Measurements from ENCODE around the gene ATXN7L1. TPM values are rescaled to one million over a fixed set of nuclear protein-coding genes. Genes with fewer than 3 reads are reported as not detected.
"Not testable (repeated sequence)": the region's sequence is repeated elsewhere in the genome, so short reads cannot be mapped to it uniquely, and the experiment has no call there.

The ATXN7L1 gene
- total RNA-seq, 6 experiments from 2014 or later, result 7.1 to 15.7 (median 11.0) TPM

DNA sequence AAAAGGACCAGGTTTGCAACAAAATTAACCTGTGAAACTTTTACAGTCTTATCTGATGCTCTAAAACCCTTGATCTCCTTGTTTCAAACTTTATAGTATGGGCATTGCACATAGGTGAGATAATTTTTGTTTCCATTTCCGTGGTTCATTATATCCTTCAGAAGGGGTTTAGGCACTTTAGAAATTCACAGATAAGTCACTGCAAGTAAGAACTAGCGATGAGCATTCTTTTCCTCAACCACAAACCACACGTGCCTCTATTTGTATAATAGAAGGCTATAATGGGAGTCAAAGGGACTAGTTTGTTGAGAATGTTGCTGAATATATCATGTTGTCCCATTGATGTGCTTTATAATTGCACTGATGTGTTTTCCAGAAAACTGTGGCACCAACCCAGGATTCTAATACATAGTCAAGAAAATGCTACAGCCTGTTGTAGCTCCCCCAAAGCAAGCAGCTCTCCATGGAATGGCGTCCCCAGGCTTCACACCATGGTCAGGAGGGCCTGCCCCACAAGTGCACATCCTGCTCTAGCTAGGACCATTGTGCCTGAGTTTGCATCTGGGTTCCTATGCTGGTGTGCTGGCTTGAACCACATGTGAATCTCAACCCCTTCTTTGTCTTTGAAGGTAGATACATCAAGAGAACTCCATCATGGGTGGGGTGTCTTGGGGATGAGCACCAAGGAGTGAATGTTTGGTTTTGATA is 14.0 kb upstream of the ATXN7L1 start:
- Histone ChIP-seq H3K4me3 (no peak overlapping the region), H3K9me3 (no peaks in the 10 kb centered on the region), H3K4me1 (no peaks in the 10 kb centered on the region), H3K27me3 (no peaks in the 10 kb centered on the region), H3K27ac (no peak overlapping the region), H3K36me3 (peaks cover 0 to 3% (median 0%) of the 10 kb centered on the region in 4 donors)
- no peak for ATAC-seq
- no peak for DNase-seq
- TF ChIP-seq POLR2A (IDR thresholded peaks at IDR 0.05), result no peak
- TF ChIP-seq, protein P1, sequence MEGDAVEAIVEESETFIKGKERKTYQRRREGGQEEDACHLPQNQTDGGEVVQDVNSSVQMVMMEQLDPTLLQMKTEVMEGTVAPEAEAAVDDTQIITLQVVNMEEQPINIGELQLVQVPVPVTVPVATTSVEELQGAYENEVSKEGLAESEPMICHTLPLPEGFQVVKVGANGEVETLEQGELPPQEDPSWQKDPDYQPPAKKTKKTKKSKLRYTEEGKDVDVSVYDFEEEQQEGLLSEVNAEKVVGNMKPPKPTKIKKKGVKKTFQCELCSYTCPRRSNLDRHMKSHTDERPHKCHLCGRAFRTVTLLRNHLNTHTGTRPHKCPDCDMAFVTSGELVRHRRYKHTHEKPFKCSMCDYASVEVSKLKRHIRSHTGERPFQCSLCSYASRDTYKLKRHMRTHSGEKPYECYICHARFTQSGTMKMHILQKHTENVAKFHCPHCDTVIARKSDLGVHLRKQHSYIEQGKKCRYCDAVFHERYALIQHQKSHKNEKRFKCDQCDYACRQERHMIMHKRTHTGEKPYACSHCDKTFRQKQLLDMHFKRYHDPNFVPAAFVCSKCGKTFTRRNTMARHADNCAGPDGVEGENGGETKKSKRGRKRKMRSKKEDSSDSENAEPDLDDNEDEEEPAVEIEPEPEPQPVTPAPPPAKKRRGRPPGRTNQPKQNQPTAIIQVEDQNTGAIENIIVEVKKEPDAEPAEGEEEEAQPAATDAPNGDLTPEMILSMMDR (IDR thresholded peaks at IDR 0.05), result no peak
- intact Hi-C loops (cut with DNase I), result no loop called here
- WGBS (ENCODE audit: insufficient coverage, low coverage, low lambda C conversion rate, missing lambda C conversion rate), result 70% methylated on average over 4 of the region's 4 CpGs

DNA sequence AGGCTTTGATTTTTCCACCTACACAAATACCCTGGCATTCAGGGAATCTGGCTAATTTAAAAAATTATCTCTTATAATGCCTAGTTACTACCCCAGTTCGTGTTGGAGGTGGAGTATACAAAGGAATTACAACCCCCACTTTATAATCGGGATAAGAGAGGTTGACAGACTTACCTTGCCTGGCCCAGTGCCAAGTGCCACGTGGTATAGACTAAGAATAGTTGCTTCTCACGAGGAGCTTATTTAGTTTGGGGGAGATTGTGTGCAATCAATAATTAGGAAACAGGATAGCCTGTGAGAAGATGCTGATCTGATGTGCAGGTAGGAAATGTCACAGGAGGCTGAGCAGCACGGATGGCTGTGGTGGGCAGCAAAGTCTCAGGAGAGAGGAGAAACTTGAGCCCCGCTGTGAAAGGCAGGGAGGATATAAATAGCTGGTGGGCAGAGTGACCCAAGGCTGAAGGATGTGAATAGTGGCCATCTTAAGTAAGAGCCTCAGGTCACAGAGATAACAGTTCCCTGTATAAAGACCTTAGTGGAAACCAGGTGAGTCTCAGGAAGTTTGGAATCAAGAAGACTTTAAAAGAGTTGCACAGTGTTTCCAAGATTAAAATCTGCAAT is 11.3 kb upstream of the ATXN7L1 start:
- 38% methylated on average over 5 of the region's 6 CpGs for WGBS (ENCODE audit: insufficient coverage, low coverage, low lambda C conversion rate, missing lambda C conversion rate)

DNA sequence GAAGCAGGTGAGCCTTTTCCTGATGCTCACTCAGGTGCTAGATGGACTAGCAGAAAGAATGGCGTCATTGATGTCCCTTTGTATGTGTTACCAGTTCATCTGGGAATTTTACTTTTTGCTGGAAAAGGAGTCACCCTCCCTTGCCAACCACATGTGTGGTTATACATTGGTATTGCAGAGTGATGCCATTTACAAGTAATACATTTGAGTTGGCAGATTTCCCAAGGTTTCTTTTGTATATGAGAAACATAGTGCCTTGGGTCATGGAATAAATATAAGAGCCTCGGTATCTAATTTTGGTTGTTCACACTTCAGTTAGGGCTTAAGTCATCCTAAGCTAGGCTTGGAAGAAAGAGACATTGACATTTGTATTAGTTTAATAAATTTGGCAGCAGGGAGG is 10.4 kb upstream of the ATXN7L1 start:
- TF ChIP-seq, protein P1 (IDR thresholded peaks at IDR 0.05), result no peak
- no peak for TF ChIP-seq POLR2A (IDR thresholded peaks at IDR 0.05)
- H3K36me3 ChIP-seq, result no peaks in the 10 kb centered on the region
- DNase-seq (no peak), ATAC-seq (no peak)
- no peaks in the 10 kb centered on the region for H3K27me3 ChIP-seq
- WGBS (ENCODE audit: insufficient coverage, low coverage, low lambda C conversion rate, missing lambda C conversion rate), result 83% methylated on average over 2 of the region's 2 CpGs
- H3K27ac ChIP-seq, result no peak overlapping the region
- H3K4me3 ChIP-seq, result no peak overlapping the region
- no peaks in the 10 kb centered on the region for H3K4me1 ChIP-seq
- no peaks in the 10 kb centered on the region for H3K9me3 ChIP-seq
- intact Hi-C loops (cut with DNase I), result no loop called here

More for the DNA sequence above, 11.3 kb upstream of the ATXN7L1 start:
- ATAC-seq (no peak), DNase-seq (peak in 1 of 3 donors; percentile 31)
- intact Hi-C loops (cut with DNase I), result no loop called here
- Histone ChIP-seq H3K27me3 (no peaks in the 10 kb centered on the region), H3K9me3 (no peaks in the 10 kb centered on the region), H3K36me3 (peaks cover 0 to 3% (median 0%) of the 10 kb centered on the region in 4 donors), H3K27ac (no peak overlapping the region), H3K4me1 (no peaks in the 10 kb centered on the region), H3K4me3 (no peak overlapping the region)
- TF ChIP-seq POLR2A (IDR thresholded peaks at IDR 0.05), result no peak
- TF ChIP-seq, protein P1 (IDR thresholded peaks at IDR 0.05), result no peak

DNA sequence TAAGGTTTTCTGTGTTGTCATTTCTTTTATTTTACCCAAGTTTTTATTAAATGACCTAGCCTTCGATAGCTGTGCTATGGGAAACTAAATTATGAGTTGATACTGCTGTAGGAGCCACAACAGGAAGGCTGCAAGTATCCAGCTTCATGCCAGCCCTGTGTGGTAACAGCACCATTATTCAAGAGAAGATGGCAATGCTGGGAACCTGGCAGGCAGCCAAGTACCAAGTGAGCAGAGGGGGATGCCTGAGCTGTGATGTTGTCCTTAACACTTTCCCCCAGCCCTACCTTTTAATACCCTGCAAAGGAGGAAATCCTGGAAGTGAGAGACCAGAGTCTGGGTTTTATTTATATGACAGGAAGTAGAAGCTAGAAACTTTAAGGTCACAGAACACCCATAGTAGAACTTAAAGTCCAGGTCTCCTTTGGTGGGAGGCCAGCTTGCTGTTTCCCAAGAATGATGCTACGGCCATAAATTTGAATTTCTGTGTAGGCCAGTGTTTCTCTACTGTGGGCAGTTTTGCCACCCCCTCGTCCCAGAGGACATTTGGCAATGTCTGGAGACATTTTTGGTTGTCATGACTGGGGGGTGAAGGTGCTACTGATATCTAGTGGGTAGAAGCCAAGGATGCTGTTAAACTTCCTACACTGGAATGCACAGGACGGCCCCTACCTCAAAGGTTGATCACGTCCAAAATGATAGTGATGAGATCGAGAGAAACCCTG is 9.2 kb upstream of the ATXN7L1 start:
- ATAC-seq, result no peak
- Histone ChIP-seq H3K27me3 (no peaks in the 10 kb centered on the region), H3K4me1 (peaks cover 0 to 7% (median 2%) of the 10 kb centered on the region in 4 donors), H3K27ac (no peak overlapping the region), H3K36me3 (no peaks in the 10 kb centered on the region), H3K4me3 (no peak overlapping the region), H3K9me3 (no peaks in the 10 kb centered on the region)
- WGBS (ENCODE audit: insufficient coverage, low coverage, low lambda C conversion rate, missing lambda C conversion rate), result 95% methylated on average over 4 of the region's 6 CpGs
- TF ChIP-seq, protein P1 (IDR thresholded peaks at IDR 0.05), result no peak
- TF ChIP-seq POLR2A (IDR thresholded peaks at IDR 0.05), result no peak
- DNase-seq, result no peak
- intact Hi-C loops (cut with DNase I), result no loop called here

DNA sequence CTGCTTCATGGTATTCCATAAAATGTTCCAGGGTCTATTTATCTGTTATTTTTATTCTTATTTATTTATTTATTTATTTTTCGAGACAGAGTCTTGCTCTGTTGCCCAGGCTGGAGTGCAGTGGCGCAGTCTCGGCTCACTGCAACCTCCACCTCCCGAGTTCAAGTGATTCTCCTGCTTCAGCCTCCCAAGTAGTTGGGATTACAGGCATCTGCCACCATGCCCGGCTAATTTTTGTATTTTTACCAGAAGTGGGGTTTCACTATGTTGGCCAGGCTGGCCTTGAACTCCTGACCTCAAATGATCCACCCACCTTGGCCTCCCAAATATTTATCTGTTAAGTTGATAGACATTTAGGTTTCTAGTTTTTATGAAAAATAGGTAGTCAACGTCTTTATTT is 6.8 kb upstream of the ATXN7L1 start:
- H3K27ac ChIP-seq; DNase-seq; H3K36me3 ChIP-seq; H3K27me3 ChIP-seq; ATAC-seq; H3K4me3 ChIP-seq; intact Hi-C loops (cut with DNase I); H3K9me3 ChIP-seq: not testable (repeated sequence)
- peaks cover 0 to 15% (median 5%) of the 10 kb centered on the region in 4 donors for H3K4me1 ChIP-seq
- 91% methylated on average over 6 of the region's 6 CpGs for WGBS (ENCODE audit: insufficient coverage, low coverage, low lambda C conversion rate, missing lambda C conversion rate)
